ENCODE measurements around the gene PIK3CB. TPM values are rescaled to one million over a fixed set of nuclear protein-coding genes. Genes with fewer than 3 reads are reported as not detected.
"Not testable (repeated sequence)": the region's sequence is repeated elsewhere in the genome, so short reads cannot be mapped to it uniquely, and the experiment has no call there.

Gene PIK3CB
- total and polyA plus RNA-seq, 2 experiments from 2014 or later = 8.1 to 12.6 TPM

DNA sequence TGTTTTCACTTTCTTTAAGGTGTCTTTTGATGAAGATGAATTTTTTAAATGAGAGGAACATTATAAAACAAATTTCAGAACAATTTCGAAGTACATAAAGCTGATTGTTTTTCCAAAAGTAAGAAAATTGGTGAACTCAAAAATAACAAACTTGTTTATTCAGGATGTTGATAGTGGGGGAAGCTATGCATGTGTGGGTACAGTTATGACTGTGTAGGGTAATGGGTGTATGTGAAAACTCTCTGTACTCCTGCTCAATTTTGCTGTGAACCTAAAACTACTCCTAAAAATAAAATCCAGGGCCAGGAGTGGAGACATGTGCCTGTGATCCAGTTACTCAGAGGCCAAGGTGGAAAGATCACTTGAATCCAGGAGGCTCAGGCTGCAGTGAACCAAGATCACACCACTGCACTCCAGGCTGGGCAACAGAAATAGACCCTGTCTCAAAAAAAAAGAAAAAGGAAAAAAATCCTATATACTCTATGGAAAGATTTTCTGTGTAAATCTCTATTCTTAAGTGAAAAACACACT lies 37.2 kb downstream of the PIK3CB start:
- Histone ChIP-seq H3K36me3 (no peaks in the 10 kb centered on the region), H3K4me3 (no peak overlapping the region), H3K27me3 (no peaks in the 10 kb centered on the region), H3K4me1 (ENCODE audit: low read depth) (no peaks in the 10 kb centered on the region), H3K27ac (no peak overlapping the region), H3K9me3 (ENCODE audit: low read depth) (no peaks in the 10 kb centered on the region)
- TF ChIP-seq, protein P1, sequence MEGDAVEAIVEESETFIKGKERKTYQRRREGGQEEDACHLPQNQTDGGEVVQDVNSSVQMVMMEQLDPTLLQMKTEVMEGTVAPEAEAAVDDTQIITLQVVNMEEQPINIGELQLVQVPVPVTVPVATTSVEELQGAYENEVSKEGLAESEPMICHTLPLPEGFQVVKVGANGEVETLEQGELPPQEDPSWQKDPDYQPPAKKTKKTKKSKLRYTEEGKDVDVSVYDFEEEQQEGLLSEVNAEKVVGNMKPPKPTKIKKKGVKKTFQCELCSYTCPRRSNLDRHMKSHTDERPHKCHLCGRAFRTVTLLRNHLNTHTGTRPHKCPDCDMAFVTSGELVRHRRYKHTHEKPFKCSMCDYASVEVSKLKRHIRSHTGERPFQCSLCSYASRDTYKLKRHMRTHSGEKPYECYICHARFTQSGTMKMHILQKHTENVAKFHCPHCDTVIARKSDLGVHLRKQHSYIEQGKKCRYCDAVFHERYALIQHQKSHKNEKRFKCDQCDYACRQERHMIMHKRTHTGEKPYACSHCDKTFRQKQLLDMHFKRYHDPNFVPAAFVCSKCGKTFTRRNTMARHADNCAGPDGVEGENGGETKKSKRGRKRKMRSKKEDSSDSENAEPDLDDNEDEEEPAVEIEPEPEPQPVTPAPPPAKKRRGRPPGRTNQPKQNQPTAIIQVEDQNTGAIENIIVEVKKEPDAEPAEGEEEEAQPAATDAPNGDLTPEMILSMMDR (IDR thresholded peaks at IDR 0.05; ENCODE audit: low read depth, low read length) = no peak
- no peak for DNase-seq (ENCODE audit: low read depth in 1 of 2, low spot score in 1 of 2)

DNA sequence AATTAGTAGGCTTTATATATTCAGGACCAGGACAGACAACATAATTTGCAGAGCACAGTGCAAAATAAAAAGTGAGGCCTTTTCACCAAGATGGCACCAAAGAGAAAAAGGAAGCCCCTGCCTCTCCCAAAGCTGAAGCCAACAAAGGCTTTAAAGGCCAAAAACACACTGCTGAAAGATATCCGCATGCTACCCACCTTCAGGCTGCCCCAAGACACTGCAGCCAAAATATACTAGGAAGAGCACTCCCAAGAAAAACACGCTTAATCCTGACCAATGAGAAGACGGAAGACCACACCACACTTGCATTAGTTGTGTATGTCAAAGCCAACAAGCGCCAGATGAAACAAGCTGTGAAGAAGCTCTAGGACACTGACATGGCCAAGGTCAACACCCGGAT lies 38.0 kb downstream of the PIK3CB start:
- DNase-seq (ENCODE audit: low read depth in 1 of 2, low spot score in 1 of 2) = no peak
- no peaks in the 10 kb centered on the region for H3K4me1 ChIP-seq (ENCODE audit: low read depth)
- H3K36me3 ChIP-seq = no peaks in the 10 kb centered on the region

DNA sequence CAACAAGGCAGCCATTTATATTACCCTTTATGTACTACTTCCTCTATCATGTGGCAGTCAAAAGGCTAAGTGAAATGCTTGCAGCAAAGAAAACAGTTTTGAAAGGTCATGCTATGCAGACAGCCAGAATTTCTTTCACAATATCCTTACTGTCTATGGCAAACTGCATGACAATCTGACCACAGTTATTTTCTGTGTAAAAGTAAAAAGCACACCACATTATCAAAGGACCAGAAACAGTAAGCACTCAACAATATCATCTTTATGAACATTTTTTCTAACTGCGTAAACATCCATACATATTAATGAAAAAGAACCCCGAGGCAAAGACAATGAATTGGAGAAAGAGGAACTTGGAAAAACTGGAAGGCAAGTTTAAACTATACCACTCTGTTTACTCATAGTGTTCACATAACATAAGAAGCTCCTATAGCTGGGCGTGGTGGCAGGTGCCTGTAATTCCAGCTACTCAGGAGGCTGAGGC lies 47.9 kb downstream of the PIK3CB start:
- Histone ChIP-seq H3K4me3 (no peak overlapping the region), H3K27me3 (no peaks in the 10 kb centered on the region), H3K4me1 (ENCODE audit: low read depth) (no peaks in the 10 kb centered on the region), H3K9me3 (ENCODE audit: low read depth) (no peaks in the 10 kb centered on the region), H3K36me3 (no peaks in the 10 kb centered on the region), H3K27ac (no peak overlapping the region)
- TF ChIP-seq, protein P1 (IDR thresholded peaks at IDR 0.05; ENCODE audit: low read depth, low read length) = no peak
- DNase-seq (ENCODE audit: low read depth in 1 of 2, low spot score in 1 of 2) = peak in 1 of 2 donors; percentile 89

More for the DNA sequence above, 38.0 kb downstream of the PIK3CB start:
- Histone ChIP-seq H3K9me3 (ENCODE audit: low read depth) (no peaks in the 10 kb centered on the region), H3K27ac (no peak overlapping the region), H3K4me3 (no peak overlapping the region), H3K27me3 (no peaks in the 10 kb centered on the region)
- TF ChIP-seq, protein P1 (IDR thresholded peaks at IDR 0.05; ENCODE audit: low read depth, low read length) = no peak

DNA sequence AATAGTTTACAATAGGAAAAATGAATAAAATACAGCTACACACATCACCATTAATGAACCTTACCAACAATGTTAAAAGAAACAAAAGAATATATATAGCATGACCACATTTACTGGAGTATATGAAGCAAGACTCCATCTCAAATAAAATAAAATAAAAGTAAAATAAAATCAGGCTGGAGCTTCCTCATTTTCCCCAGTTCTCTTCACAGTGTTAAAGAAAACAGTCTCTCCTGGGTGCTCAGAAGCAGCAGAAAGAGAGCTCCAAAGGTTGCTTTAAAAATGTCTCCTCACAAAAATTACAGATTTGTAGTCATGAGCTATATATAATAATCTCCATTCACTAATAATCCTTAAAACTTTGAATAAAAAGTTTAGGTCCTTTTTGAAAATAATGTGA lies 48.8 kb downstream of the PIK3CB start:
- Histone ChIP-seq H3K4me3 (no peak overlapping the region), H3K9me3 (ENCODE audit: low read depth) (no peaks in the 10 kb centered on the region), H3K4me1 (ENCODE audit: low read depth) (no peaks in the 10 kb centered on the region), H3K27me3 (no peaks in the 10 kb centered on the region), H3K36me3 (no peaks in the 10 kb centered on the region), H3K27ac (no peak overlapping the region)
- DNase-seq (ENCODE audit: low read depth in 1 of 2, low spot score in 1 of 2) = no peak
- TF ChIP-seq, protein P1 (IDR thresholded peaks at IDR 0.05; ENCODE audit: low read depth, low read length) = no peak

DNA sequence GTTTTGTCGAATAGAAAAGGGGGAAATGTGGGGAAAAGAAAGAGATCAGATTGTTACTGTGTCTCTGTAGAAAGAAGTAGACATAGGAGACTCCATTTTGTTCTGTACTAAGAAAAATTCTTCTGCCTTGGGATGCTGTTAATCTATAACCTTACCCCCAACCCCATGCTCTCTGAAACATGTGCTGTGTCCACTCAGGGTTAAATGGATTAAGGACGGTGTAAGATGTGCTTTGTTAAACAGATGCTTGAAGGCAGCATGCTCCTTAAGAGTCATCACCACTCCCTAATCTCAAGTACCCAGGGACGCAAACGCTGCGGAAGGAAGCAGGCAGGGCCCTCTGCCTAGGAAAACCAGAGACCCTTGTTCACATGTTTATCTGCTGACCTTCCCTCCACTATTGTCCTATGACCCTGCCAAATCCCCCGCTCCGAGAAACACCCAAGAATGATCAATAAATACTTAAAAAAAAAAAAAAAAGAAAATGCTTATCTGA lies 49.3 kb downstream of the PIK3CB start:
- not testable (repeated sequence) for H3K27ac ChIP-seq; DNase-seq (ENCODE audit: low read depth in 1 of 2, low spot score in 1 of 2); H3K27me3 ChIP-seq; H3K36me3 ChIP-seq; H3K4me1 ChIP-seq (ENCODE audit: low read depth); H3K9me3 ChIP-seq (ENCODE audit: low read depth); H3K4me3 ChIP-seq

DNA sequence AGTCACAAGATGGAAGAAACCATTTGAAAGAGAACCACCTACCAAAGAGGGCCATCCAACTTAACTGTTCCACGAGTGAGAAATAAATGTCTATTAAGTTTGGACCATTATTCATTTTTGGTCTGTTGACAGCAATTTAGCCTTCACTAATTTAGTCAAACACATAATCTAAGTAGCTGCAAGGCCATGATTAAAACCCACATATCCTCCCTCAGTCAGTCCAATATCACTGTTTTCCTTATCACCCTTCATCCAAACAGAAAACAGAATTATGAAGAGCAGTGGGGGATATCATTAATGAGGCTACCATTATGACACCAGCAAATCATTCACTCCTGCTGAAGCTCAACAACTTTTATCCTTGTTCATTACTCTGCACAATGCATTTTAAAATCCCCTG lies 52.0 kb downstream of the PIK3CB start:
- no peak for DNase-seq (ENCODE audit: low read depth in 1 of 2, low spot score in 1 of 2)
- Histone ChIP-seq H3K27ac (no peak overlapping the region), H3K27me3 (no peaks in the 10 kb centered on the region)

More for the DNA sequence above, 52.0 kb downstream of the PIK3CB start:
- Histone ChIP-seq H3K9me3 (ENCODE audit: low read depth) (no peaks in the 10 kb centered on the region), H3K36me3 (no peaks in the 10 kb centered on the region), H3K4me1 (ENCODE audit: low read depth) (no peaks in the 10 kb centered on the region), H3K4me3 (no peak overlapping the region)
- TF ChIP-seq, protein P1 (IDR thresholded peaks at IDR 0.05; ENCODE audit: low read depth, low read length) = no peak

All from cardiac muscle cell (in vitro differentiated cells and primary cell).